Measurements from ENCODE around the gene CD302.
"Not testable (repeated sequence)": the region's sequence is repeated elsewhere in the genome, so short reads cannot be mapped to it uniquely, and the experiment has no call there.

The CD302 gene

DNA sequence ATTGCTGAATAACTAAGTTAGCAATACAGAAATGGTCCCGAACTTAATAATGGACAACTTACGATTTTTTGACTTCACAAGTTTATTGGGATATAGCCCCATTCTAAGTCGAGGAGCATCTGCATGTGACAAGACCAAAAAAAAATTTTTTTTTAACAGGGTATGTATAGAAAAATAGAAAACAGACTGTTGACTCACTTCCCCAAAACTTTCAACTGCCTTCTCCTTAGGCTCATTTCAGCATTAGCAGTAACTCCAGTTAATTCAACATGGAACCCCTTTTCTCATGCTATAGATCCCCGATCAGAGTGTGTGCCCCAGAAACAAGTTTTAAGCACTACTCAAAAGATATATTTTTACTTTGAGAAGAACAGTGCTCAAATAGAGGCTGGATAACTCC lies 5.4 kb downstream of the CD302 start:
- peak in 1 of 2 donors; percentile 43 for DNase-seq

GRCh38 chr2:159792036-159792435 lies 6.0 kb downstream of the CD302 start:
- DNase-seq = no peak

- peak in 1 of 2 donors; percentile 22 for DNase-seq
Measured at GRCh38 chr2:159790323-159790722, 7.7 kb downstream of the CD302 start.

DNA sequence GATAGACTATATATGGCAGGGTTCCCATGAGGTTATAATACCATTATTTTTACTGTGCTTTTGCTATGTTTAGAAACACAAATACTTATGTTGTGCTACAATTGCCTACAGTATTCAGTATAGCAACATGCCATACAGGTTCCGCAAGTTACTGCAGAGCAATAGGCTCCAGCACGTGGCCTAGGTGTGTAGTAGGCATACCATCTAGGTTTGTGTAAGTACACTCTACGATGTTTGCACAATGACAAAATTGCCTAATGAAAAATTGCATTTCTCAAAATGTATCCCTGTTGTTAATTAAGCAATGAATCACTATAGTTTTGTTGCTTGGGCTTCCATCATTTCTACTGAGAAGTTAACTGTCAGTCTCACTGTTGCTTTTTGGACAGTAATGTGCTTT lies 9.8 kb downstream of the CD302 start:
- DNase-seq = no peak

DNA sequence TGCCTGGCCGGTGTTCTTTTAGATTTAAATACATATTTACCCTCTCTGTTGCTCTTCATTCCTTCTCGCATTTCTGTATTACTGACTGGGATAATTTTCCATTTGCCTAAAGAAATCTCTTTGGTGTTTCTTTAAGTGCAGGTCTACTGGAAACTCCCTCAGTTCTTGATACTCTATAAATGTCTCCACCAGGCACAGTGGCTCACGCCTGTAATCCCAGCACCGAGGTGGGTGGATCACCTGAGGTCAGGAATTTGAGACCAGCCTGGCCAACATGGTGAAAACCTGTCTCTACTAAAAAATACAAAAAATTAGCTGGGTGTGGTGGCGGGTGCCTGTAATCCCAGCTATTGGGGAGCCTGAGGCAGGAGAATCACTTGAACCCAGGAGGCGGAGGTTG lies 10.4 kb downstream of the CD302 start:
- not testable (repeated sequence) for DNase-seq

DNA sequence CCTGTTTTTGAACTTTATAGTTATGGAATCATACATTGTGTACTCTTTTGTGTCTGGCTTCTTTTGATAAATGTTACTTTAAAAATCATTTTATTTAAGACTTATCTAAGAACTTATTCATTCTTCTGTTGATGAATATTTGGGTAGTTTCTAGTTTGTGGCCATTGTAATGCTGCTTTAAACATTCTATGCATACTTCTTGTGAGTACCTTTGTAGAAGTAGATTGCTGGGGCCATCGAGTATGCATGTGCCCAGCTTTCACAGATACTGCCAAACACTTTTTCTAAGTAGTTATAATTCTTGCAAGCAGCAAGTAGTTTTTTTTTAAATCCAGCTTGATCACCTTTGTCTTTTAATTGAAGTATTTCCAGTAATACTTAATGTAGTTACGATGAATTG lies 11.1 kb downstream of the CD302 start:
- no peak for DNase-seq

DNA sequence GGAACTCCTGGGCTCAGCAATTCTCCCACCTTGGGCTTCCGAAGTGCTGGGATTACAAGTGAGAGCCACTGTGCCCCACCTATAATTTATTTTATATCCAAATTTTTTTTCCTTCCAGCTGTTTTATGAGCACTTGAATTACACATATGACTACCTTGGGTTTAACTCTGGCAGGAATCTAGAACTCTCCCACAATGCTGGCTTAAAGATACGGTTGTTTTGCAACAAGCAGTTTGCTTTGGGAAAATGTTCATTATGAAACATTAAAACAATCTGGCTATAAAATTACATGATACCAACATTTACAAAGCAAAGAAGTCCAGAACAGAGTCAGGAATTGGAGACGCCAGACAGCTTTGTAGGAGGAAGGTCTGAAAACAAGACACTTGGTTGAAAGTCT lies 12.8 kb downstream of the CD302 start:
- DNase-seq = no peak

DNA sequence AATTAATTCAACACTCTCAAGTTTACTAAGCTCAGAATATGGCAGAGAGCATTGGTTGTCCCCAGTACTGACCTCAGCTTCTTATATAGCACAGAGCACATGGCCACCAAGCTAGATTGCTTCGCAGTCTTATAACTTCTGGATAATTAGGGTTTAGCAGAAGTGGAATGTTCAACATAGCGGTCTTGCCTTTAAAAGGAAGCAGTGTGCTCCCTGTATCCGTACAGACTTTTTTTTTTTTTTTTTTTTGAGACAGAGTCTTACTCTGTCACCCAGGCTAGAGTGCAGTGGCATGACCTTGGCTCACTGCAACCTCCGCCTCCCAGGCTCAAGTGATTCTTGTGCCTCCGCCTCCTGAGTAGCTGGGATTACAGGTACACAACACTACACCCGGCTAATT lies 13.3 kb downstream of the CD302 start:
- DNase-seq = not testable (repeated sequence)

- DNase-seq = no peak
Measured at GRCh38 chr2:159783556-159783955, 14.5 kb downstream of the CD302 start.

DNA sequence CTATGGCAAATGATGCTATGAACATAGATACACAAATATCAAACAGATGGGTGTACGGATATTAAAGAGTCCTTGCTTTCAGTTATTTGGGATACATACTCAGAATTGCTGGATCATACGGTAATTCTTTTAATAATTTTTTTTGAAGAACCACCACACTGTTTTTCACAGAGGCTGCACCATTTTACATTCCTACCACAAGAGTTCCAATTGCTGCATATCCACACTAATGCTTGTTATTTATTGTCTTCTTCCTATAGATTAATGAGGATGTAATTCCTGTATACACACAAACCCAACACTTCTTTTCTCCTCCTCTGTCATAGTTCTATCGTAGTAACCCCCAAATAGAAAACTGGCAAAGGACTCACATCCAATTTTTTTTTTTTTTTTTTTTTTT lies 21.7 kb downstream of the CD302 start:
- DNase-seq = no peak

DNA sequence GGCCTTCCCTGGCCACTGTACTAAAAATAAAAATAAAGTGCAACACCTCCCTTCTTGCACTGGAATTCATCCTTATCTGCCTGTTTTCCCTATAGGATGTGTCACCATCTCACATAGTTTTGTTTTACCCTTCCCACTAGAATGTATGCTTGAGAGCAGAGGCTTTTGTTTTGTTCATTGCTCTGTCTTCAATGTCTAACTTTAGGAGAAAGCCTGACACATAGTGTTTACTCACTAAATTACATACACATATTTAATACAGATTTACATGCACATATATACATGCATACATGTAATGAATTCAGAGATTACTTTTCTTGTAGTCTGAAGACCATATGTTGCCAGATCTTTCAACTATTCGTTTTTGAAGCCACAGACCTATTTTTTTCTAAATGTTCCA lies 23.0 kb downstream of the CD302 start:
- no peak for DNase-seq

DNA sequence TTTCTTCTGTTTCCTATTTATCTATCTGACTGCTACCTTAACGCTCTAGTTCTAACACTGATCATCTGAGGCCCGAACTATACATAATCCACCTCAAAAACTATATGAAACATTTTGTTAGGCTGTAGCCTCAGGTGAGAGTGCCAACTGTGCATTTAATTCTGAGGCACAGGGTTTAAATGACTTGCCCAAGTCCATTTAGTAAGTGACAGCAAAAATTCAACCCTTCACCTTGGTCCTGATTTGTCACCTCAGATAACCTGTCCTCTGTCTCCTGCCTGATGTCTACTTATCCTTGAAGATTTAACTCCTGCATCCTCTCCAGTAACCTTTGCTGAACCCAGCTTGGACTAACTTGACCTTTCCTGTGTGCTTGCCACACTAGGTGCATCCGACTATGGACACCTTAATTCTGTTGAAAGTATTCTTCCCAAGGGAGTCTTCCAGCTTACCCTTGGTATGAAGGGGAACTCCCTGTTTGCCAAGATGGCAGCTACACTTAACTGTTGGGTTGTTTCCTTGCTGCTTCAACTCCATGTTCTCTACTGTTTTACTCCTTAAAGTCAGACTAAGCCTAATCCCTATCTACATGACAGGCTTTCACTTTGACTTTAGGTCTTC lies 23.5 kb downstream of the CD302 start:
- no peak for DNase-seq

DNA sequence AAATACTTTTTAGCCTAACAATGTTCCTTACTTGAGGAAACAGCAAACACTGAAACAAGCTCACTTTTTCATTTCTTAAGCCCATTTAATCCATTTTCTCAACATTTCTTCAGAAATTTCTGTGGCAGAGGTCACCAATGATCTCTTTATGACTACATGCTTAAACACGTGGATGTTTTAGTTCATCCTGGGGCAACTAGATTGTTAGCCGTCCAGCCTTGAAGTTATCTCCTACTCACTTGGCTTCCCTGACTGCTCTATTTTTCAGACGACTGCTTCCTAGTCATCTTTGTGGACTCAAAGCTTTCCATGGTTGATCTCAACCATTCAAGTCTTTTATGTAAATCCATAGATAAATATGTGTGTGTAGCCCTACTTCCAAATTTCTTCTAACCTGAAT lies 24.1 kb downstream of the CD302 start:
- DNase-seq = no peak

DNA sequence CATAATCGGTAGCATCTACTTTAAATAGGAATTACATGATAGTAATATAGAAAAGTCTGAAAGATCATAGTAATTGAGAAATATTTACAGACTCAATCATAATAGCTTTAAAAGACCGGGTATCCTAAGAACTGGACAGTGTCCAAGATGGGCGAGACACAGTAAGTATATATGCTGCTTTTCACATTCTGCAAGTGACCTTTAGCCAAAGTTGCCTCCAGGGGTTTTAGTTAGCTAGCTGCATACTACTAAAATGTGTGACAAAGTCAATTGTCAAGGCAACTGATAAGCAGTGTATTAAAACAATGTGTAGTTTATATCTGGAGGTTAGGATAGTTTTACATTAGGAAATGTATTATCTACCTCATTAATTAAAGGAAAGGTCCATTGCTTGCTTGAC lies 24.6 kb downstream of the CD302 start:
- DNase-seq = no peak

- DNase-seq = no peak
Measured at GRCh38 chr2:159769147-159769546, 28.9 kb downstream of the CD302 start.

DNA sequence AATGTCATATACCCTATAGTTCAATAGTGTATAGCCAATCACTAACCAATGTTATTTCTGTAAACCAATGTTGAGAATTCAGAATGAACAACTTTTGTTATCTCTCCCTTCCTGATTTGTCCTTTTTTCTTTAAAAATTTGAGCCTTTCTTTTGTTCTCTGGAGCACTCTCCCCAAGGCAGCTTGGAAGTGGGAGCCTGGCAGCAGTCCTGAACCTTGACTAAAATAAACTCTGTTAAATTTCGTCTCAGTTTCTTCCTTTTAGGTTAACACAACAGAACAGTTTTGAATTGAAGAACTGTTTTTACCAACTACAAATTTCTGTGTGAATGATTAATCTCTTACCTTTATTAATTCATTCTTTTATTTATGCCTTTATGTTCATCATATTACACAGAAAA lies 35.9 kb downstream of the CD302 start:
- no peak for DNase-seq

DNA sequence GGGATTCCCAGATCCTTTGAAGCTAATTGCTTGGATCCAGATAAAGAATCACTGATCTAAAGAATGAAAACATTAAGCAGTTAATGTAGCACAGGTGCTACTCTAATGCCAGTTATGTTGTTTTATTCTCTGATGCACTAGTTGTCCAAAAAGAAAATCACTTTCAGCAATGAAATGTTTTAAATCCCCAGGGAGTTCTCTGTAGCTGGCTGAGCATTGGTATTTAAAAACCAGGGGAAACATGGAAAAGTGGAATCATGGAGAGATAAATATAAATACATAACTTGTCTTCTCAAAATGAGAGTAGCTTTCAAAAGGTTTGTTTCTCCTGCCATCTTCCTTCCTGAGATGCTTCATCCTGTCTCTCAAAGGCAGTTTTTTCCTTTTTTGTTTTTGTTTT lies 37.7 kb downstream of the CD302 start:
- DNase-seq = no peak

- no peak for DNase-seq
Measured at GRCh38 chr2:159759577-159759976, 38.4 kb downstream of the CD302 start.

DNA sequence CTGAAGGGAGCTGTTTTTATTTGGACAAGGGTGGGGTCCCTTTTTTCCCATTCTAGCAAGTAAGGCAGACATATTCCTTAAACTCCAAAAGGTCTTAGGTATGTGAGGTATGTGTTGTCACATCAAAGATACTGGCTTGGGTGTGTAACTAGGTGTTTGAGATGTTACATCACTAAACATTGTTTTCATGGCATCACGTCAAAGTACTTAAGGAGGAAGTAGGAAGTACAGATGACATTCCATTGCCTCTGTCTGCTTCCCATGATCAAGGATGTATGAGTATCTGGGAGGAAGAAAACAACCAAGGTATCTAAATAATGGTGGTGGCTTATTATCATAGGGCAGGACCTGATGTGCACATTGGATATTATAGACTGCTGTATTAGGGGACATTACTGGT lies 39.3 kb downstream of the CD302 start:
- DNase-seq = no peak

- DNase-seq = no peak
Measured at GRCh38 chr2:159758239-159758638, 39.8 kb downstream of the CD302 start.

GRCh38 chr2:159755788-159756187 lies 42.2 kb downstream of the CD302 start:
- DNase-seq = no peak

DNA sequence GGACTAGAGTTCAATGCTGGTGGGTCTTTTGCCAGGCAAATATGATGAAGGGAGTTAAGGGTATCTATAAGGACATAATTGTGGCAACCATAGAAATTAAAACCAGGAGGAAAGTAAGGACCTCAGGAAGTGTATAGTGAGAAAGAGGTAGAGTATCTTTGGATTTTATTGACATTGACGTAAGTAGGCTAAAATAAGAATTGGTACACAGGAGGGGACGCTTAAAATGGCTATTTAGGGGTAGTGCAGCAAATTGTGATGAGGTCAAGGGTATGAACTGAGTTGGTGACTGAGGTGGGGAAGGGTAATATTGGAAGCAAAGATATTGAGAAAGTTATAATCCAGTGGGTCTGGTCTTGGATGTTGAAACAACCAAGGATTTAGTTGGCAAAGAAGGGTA lies 43.0 kb downstream of the CD302 start:
- DNase-seq = no peak

DNA sequence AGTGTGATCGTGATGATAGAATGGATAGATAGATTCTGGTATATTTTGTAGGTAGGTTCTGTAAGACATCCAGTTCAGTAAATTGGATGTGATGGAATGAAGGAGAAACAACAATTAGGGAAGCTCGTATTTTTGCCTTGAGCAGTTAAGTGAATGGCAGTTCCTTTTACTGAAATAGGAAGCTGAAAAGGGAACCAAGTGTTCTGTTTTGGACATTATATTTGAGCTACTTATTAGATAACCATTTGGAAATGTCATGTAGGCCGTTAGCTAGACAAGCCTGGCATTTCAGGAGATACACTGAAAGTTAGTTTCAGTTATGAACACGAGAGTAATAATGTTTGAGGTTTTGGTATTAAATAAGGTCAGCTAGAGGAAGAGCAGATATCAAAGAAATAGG lies 44.2 kb downstream of the CD302 start:
- peak in 1 of 2 donors; percentile 68 for DNase-seq

DNA sequence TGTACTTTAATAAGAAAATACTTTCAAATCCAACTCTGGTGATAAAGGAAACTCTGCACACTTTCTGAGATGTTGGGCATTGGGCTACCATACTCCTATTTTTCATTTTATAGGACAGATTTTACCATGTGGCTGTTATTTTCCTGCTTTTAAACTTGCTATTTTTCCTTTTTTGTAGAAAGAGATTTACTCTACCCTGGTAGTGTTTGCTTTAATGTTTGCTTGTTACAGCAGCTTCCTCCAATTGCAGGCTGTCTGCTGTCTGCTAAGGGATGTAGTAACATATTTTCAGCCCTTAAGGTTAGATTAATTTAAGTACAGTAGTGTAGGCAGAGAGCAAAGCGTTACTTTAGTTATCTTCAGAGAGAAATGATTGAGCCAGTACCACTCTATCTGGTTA lies 47.1 kb downstream of the CD302 start:
- no peak for DNase-seq

- no peak for DNase-seq
Measured at GRCh38 chr2:159748089-159748488, 49.9 kb downstream of the CD302 start.

- DNase-seq = not testable (repeated sequence)
Measured at GRCh38 chr2:159745237-159745636, 52.8 kb downstream of the CD302 start.

Data from bone marrow (tissue), 2 donors.